ENCODE measurements around the gene ATP2A2.
"Not testable (repeated sequence)": the region's sequence is repeated elsewhere in the genome, so short reads cannot be mapped to it uniquely, and the experiment has no call there.

ATP2A2 gene

DNA sequence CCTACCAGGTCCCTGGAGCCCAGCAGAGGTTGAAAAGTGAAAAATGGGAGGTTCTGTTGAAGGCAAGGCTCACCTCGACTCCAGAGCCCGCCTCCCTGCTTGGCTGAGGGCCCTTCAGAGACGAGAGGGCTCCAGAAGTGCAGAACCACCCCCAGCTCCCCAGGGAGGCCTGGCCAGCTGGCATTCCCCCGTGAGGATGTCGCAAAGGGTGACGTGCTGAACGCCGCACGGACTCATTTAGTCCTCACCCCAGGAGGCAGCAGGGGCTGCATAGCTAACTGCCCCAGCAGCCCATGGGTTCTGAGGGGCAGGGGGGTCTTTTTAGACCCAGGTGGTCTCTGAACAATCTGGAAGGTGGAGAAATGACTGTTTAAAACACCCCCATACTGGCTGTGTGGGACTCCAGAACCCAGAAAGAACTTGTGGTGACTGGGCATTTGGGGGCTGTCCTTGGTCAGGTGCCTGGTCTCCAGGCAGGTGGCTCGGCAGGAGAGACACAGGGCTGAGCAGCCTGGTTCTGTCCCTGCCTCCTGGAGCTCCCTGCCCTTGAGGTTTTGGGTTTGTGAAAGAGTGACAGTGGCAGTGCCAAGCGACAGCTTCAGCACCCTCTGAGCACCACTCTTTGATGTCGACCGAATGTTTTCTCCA lies 90.5 kb downstream of the ATP2A2 start:
- DNase-seq = no peak

DNA sequence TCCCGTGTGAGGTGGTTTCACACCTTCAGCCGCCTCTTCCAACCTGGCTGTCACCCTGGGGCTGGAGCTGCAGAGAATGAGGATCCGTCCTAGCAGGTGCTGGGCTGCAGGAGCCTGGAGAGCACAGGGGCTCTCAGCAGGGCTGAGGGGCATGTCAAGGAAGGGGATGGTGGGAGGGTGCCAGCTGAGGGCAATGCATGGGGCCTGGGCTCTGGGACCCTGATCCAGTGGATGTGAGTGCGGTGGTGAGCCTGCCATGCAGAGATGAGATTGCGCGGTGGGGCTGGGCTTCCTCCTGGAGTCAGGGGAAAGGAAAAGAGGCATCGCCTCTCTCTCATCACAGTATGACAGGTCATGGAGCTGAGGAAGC lies 91.0 kb downstream of the ATP2A2 start:
- no peak for DNase-seq

DNA sequence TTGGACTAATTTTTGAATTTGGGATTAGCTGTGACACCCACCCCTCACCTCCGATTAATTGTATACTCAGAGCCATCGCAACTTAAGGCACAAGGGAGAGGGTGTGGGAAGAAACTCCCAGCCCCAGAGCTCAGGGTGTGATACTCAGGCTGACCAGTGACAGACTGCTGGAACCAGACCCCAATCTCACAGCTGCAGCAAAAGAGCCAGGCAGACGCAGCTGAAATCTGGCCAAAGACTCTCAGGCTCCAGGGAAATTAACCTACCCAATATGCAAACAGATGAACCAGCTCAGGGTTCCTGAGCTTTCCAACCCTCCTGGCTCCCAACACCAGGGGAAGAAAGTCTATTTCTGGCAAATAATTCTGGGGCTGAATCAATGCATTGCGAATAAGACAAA lies 92.0 kb downstream of the ATP2A2 start:
- DNase-seq = no peak

DNA sequence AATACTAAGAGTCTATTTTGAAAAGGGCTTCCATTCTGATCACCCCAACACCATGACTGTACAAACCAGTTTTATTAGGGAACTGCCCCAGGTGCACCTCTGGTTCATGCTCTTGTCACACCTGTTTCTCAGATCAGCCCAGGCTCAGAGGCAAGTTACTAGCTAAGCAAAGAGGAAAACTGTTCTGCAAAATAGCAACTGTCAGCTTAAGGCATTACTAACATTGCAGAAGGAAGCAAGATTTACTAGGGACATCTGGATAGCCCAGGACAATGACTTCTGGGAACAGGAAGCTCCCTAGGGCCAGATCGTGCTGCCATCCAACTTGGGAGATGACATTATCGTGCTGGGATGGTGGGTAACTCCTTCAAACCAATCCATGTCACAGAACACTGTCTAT lies 92.4 kb downstream of the ATP2A2 start:
- no peak for DNase-seq

DNA sequence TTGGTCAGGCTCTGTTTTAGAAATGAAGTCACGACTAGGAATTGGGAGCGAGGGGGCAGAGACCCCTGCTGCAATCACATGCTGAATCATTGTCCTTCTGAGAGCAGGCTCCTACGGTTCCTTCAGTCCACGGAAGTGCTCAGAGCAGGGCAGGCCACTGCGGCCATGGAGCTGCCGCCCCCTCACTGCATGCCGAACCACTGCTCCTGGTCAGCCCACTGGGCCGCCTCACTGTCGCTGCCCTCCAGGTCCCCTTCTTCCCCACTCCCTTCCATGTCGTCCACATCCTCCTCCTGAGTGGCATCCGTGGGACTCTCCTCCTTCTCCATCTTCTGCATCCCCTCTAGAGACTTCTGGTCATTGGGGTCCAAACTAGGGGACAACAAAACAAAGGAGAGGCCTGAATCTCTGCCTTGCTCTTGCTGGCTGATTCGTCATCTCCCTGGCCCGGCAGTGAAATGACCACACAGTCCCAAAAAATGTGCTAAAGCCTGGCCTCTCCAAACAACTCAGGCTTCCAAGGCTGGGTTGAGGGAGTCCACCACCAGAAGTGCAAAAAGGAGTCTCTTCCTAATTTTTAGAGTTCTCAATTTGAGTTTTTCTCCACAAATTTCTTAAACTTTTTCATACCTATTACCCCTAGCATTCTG lies 93.0 kb downstream of the ATP2A2 start:
- DNase-seq = no peak

DNA sequence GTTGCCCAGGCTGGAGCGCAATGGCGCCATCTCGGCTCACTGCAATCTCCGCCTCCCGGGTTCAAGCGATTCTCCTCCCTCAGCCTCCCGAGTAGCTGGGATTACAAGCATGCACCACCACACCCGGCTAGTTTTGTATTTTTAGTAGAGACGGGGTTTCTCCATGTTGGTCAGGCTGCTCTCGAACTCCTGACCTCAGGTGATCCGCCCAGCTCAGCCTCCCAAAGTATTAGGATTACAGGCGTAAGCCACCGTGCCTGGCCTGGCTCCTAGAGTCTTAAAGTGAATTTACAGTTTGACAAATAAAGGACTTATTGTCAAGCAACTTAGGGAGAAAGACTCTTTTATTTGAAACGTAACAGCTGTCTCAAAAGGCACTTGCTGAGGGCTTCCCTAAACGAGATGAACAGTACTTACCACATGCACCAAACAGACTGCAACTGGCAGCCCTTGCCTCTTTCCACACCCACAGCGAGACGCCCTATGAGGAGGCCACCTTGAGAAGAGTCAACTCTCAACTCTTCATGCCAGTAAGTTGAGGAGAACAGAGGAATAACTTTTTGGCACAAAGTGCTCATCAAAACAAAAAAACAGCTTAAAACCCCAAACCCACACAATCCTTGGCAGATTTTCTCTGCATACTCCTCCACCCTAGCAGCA lies 97.2 kb downstream of the ATP2A2 start:
- DNase-seq = not testable (repeated sequence)

DNA sequence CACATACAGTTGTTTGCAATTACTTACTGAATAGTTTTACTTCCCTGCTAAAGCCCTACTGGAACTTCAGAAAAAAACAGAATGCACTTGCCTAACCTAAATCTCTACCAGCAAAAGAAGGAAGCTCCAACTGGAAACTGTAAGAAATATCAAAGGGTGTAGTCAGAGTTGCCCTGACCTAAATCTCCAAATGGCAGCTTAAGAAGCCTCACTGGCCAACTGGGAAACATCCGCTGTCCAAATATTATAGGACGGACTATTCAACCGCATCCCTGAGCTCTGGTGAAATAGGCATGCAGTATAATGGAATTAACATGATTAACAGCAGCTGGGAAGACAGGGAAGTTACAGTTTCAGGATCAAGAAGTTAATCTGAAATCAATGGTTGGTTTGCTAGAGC lies 98.2 kb downstream of the ATP2A2 start:
- DNase-seq = no peak

DNA sequence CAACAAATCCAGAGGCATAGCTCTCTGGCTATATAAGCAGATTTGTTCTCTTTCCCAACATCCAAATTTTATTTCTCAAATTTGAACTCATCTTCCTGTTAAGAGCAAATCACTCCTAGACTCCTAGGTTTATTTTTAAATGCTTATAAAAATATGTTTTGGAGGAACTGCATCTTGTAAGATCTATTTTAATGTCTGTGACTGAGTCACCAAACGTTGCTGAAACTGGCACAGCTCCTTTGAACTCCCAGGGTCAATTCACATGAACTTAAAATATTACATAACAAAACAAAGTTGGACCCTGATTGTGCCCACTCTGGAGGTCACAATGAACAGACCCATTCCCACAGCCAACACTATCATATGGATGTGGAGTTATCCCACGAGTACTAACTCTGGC lies 98.6 kb downstream of the ATP2A2 start:
- DNase-seq = no peak

DNA sequence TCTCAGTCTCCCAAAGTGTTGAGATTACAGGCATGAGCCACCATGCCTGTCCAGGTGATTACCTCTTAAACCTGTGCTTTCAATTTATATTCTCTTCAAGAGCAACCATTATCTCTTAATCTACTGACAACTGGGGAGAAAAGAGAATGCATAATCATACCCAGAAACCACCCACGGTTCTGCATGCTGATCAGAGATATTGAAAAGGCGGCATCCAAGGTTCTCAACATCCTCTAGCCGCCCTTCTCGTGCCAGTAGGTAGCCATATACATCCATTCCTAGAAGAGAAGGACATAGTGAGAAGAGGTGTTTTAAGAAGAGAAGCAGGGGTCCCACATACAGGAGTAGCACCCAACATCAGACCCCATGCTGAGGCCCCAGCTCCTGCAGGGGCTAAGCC lies 101.6 kb downstream of the ATP2A2 start:
- DNase-seq = no peak
